C4-2B (cell line): ENCODE measurements around the gene GRAMD2A.
A peak's percentile ranks its signal among the peaks of the same experiment; 100 is the strongest.

Source experiments
- H3K27ac ChIP-seq: fragments of 450-650 bp; 2 replicates; pipeline ENCODE4 v1.5.1; 2017
- CTCF ChIP-seq: fragments of 450-650 bp; conservative IDR thresholded peaks from 2 replicates; pipeline ENCODE4 v1.5.1; 2017; ENCODE audit warnings: mild to moderate bottlenecking
- ZFX ChIP-seq: fragments of 450-650 bp; IDR thresholded peaks from 2 replicates; pipeline ENCODE4 v1.6.1; 2017

GRAMD2A gene

GRCh38 chr15:72201391-72201921 lies 3.9 kb upstream of the GRAMD2A start:
- no peak overlapping the region for H3K27ac ChIP-seq
- no peak for TF ChIP-seq CTCF
- TF ChIP-seq ZFX: no peak

- H3K27ac ChIP-seq: no peak overlapping the region
- TF ChIP-seq CTCF: no peak
- TF ChIP-seq ZFX: no peak
These were observed 3.0 kb upstream of the GRAMD2A start for GRCh38 chr15:72200395-72201237.

- TF ChIP-seq CTCF (peak; percentile 95), ZFX (no peak)
- no peak overlapping the region for H3K27ac ChIP-seq
These were observed 2.2 kb upstream of the GRAMD2A start for GRCh38 chr15:72199721-72200212.

GRCh38 chr15:72199205-72199515 lies 1.6 kb upstream of the GRAMD2A start:
- H3K27ac ChIP-seq: no peak overlapping the region
- TF ChIP-seq ZFX (no peak), CTCF (no peak)

GRCh38 chr15:72198356-72199204 lies 993 bp upstream of the GRAMD2A start:
- no peak overlapping the region for H3K27ac ChIP-seq
- TF ChIP-seq ZFX: no peak

- TF ChIP-seq CTCF (no peak), ZFX (no peak)
- no peak overlapping the region for H3K27ac ChIP-seq
These were observed 537 bp downstream of the GRAMD2A start for GRCh38 chr15:72197041-72197459.

- H3K27ac ChIP-seq: no peak overlapping the region
- TF ChIP-seq CTCF (no peak), ZFX (no peak)
These were observed 1.1 kb downstream of the GRAMD2A start for GRCh38 chr15:72196409-72197040.
